ENCODE results near the gene RASSF8.

The RASSF8 gene

DNA sequence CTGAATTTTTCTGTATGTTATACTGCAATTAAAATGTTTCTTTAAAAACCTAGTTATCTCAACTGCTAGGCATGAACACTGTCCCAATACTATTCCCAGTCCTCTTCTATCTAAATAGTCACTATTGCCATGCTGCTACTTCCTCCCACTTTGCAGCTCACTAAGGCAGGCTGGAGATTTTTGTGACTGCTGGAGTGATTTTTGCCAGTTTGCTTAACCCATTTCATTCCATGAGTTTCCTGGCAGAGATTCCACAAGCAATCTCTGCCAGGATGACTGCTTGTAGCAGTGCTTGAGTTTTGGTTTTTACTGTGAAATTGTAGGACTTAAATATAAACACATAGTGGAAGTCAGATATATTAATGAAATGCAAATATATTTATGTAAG lies 85.5 kb downstream of the RASSF8 start:
- Histone ChIP-seq H3K79me2 (ENCODE audit: insufficient read depth, low read length) (no peaks in the 10 kb centered on the region), H3K9ac (ENCODE audit: low read length) (no peak overlapping the region), H3K4me2 (ENCODE audit: low read depth, low read length, poor library complexity, severe bottlenecking) (no peak overlapping the region), H3K36me3 (ENCODE audit: low read length) (no peaks in the 10 kb centered on the region), H3K9me3 (ENCODE audit: insufficient read depth, low read length) (no peaks in the 10 kb centered on the region), H3K9me2 (replicated peaks; ENCODE audit: insufficient read depth, low read length) (no peaks in the 10 kb centered on the region), H3K27me3 (ENCODE audit: low read length) (no peaks in the 10 kb centered on the region), H3F3A (ENCODE audit: insufficient read depth) (no peaks in the 10 kb centered on the region), H3K4me3 (ENCODE audit: insufficient read depth, low read length, poor library complexity, severe bottlenecking) (no peak overlapping the region), H2AFZ (ENCODE audit: low read depth, low read length, severe bottlenecking) (no peak overlapping the region), H3K27ac (ENCODE audit: low read depth, low read length) (no peak overlapping the region), H4K20me1 (ENCODE audit: low read depth, low read length) (no peaks in the 10 kb centered on the region)
- no peak for TF ChIP-seq EZH2phosphoT487 (conservative IDR thresholded peaks at IDR 0.05; ENCODE audit: low read length)
- TF ChIP-seq, protein P1, sequence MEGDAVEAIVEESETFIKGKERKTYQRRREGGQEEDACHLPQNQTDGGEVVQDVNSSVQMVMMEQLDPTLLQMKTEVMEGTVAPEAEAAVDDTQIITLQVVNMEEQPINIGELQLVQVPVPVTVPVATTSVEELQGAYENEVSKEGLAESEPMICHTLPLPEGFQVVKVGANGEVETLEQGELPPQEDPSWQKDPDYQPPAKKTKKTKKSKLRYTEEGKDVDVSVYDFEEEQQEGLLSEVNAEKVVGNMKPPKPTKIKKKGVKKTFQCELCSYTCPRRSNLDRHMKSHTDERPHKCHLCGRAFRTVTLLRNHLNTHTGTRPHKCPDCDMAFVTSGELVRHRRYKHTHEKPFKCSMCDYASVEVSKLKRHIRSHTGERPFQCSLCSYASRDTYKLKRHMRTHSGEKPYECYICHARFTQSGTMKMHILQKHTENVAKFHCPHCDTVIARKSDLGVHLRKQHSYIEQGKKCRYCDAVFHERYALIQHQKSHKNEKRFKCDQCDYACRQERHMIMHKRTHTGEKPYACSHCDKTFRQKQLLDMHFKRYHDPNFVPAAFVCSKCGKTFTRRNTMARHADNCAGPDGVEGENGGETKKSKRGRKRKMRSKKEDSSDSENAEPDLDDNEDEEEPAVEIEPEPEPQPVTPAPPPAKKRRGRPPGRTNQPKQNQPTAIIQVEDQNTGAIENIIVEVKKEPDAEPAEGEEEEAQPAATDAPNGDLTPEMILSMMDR (IDR thresholded peaks at IDR 0.05; ENCODE audit: insufficient read depth, low read length, poor library complexity, severe bottlenecking): no peak

DNA sequence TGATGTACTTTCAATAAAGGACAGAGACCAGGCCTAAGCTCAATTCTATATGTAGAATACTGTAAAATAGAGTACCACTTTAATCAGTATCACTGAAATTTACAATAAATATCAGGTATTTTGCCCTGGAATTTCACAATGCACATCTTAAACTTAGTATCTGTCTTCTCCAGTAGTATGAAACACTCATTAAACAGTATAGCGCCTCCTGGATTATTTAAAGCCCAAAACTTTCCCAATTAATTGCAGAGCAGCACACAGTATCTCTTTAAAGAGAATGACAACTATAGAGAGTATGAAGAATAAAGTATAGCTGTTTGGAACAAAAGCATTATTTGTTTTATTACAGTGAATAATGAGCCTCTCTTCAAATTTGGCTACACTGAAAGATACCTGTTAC lies 86.1 kb downstream of the RASSF8 start:
- no peaks in the 10 kb centered on the region for H3K27me3 ChIP-seq (ENCODE audit: low read length)
- no peak overlapping the region for H2AFZ ChIP-seq (ENCODE audit: low read depth, low read length, severe bottlenecking)
- TF ChIP-seq, protein P1 (IDR thresholded peaks at IDR 0.05; ENCODE audit: insufficient read depth, low read length, poor library complexity, severe bottlenecking): no peak
- TF ChIP-seq EZH2phosphoT487 (conservative IDR thresholded peaks at IDR 0.05; ENCODE audit: low read length): no peak
- no peak overlapping the region for H3K27ac ChIP-seq (ENCODE audit: low read depth, low read length)
- no peak overlapping the region for H3K9ac ChIP-seq (ENCODE audit: low read length)
- H3K9me2 ChIP-seq (replicated peaks; ENCODE audit: insufficient read depth, low read length): no peaks in the 10 kb centered on the region
- H3K9me3 ChIP-seq (ENCODE audit: insufficient read depth, low read length): no peaks in the 10 kb centered on the region
- H3K4me3 ChIP-seq (ENCODE audit: insufficient read depth, low read length, poor library complexity, severe bottlenecking): no peak overlapping the region
- no peaks in the 10 kb centered on the region for H3K79me2 ChIP-seq (ENCODE audit: insufficient read depth, low read length)
- no peaks in the 10 kb centered on the region for H3F3A ChIP-seq (ENCODE audit: insufficient read depth)
- no peak overlapping the region for H3K4me2 ChIP-seq (ENCODE audit: low read depth, low read length, poor library complexity, severe bottlenecking)
- H3K36me3 ChIP-seq (ENCODE audit: low read length): no peaks in the 10 kb centered on the region
- H4K20me1 ChIP-seq (ENCODE audit: low read depth, low read length): no peaks in the 10 kb centered on the region

DNA sequence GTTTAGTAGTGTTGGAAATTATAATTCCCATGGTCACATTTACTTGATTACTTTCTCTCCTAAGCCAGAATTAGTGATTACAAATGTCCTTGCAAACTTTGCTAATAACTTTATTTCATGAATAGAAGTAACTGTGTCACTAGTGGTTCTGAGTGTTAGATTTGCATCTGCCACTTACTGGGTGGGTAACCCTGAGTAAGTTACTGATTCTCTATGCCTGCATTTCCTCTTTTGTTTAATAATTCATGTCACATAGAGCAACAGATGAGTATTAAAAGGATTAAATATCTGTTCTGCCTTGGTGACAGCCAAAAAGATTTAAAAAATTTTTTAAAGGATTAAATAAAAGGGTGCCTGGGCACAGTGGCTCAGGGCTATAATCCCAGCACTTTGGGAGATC lies 87.7 kb downstream of the RASSF8 start:
- Histone ChIP-seq H3K27me3 (ENCODE audit: low read length) (no peaks in the 10 kb centered on the region), H3K4me2 (ENCODE audit: low read depth, low read length, poor library complexity, severe bottlenecking) (no peak overlapping the region), H3K27ac (ENCODE audit: low read depth, low read length) (no peak overlapping the region), H3K9ac (ENCODE audit: low read length) (no peak overlapping the region), H3K9me2 (replicated peaks; ENCODE audit: insufficient read depth, low read length) (no peaks in the 10 kb centered on the region), H3K36me3 (ENCODE audit: low read length) (no peaks in the 10 kb centered on the region), H3F3A (ENCODE audit: insufficient read depth) (no peaks in the 10 kb centered on the region), H4K20me1 (ENCODE audit: low read depth, low read length) (no peaks in the 10 kb centered on the region), H3K4me3 (ENCODE audit: insufficient read depth, low read length, poor library complexity, severe bottlenecking) (no peak overlapping the region), H3K79me2 (ENCODE audit: insufficient read depth, low read length) (no peaks in the 10 kb centered on the region), H2AFZ (ENCODE audit: low read depth, low read length, severe bottlenecking) (no peak overlapping the region), H3K9me3 (ENCODE audit: insufficient read depth, low read length) (no peaks in the 10 kb centered on the region)
- TF ChIP-seq, protein P1 (IDR thresholded peaks at IDR 0.05; ENCODE audit: insufficient read depth, low read length, poor library complexity, severe bottlenecking): no peak
- TF ChIP-seq EZH2phosphoT487 (conservative IDR thresholded peaks at IDR 0.05; ENCODE audit: low read length): no peak

DNA sequence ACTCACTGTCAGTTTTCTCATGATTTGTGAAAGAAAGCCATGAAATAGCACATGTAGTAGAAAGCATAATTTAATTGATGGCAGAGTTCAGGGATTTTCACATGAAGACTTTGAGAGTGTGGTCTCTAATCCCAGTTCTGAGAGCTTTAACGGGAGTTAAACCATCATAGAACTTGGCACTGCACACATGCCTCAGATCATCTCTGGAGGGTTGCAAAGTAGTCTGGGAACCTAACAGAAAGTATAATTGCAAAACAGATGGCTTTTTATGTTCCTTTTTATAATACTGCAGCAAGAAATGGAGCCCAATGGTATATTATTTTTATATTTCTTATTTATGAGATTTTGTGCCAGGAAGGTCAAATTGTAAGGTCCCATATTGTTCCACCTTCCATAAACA lies 88.4 kb downstream of the RASSF8 start:
- no peaks in the 10 kb centered on the region for H3K36me3 ChIP-seq (ENCODE audit: low read length)

More for the DNA sequence above, 88.4 kb downstream of the RASSF8 start:
- H3K4me2 ChIP-seq (ENCODE audit: low read depth, low read length, poor library complexity, severe bottlenecking): no peak overlapping the region
- no peaks in the 10 kb centered on the region for H3K27me3 ChIP-seq (ENCODE audit: low read length)
- no peak overlapping the region for H3K9ac ChIP-seq (ENCODE audit: low read length)
- H3K4me3 ChIP-seq (ENCODE audit: insufficient read depth, low read length, poor library complexity, severe bottlenecking): no peak overlapping the region
- H4K20me1 ChIP-seq (ENCODE audit: low read depth, low read length): no peaks in the 10 kb centered on the region
- TF ChIP-seq, protein P1 (IDR thresholded peaks at IDR 0.05; ENCODE audit: insufficient read depth, low read length, poor library complexity, severe bottlenecking): no peak
- TF ChIP-seq EZH2phosphoT487 (conservative IDR thresholded peaks at IDR 0.05; ENCODE audit: low read length): no peak
- no peak overlapping the region for H2AFZ ChIP-seq (ENCODE audit: low read depth, low read length, severe bottlenecking)
- H3K9me2 ChIP-seq (replicated peaks; ENCODE audit: insufficient read depth, low read length): no peaks in the 10 kb centered on the region
- no peaks in the 10 kb centered on the region for H3K79me2 ChIP-seq (ENCODE audit: insufficient read depth, low read length)
- no peak overlapping the region for H3K27ac ChIP-seq (ENCODE audit: low read depth, low read length)
- no peaks in the 10 kb centered on the region for H3F3A ChIP-seq (ENCODE audit: insufficient read depth)
- no peaks in the 10 kb centered on the region for H3K9me3 ChIP-seq (ENCODE audit: insufficient read depth, low read length)

All from SU-DHL-6 (cell line).